GM21737 (cell line): ENCODE results near the gene OXSR1.
"Not testable (repeated sequence)": the region's sequence is repeated elsewhere in the genome, so short reads cannot be mapped to it uniquely, and the experiment has no call there.

Source experiments
- ATAC-seq: cut with Tn5 transposase; IDR thresholded peaks from one replicate; pipeline ENCODE4 v1.9.1; 2021; ENCODE audit warnings: mild to moderate bottlenecking, moderate library complexity; ENCODE audit not compliant: unreplicated experiment

Gene OXSR1

DNA sequence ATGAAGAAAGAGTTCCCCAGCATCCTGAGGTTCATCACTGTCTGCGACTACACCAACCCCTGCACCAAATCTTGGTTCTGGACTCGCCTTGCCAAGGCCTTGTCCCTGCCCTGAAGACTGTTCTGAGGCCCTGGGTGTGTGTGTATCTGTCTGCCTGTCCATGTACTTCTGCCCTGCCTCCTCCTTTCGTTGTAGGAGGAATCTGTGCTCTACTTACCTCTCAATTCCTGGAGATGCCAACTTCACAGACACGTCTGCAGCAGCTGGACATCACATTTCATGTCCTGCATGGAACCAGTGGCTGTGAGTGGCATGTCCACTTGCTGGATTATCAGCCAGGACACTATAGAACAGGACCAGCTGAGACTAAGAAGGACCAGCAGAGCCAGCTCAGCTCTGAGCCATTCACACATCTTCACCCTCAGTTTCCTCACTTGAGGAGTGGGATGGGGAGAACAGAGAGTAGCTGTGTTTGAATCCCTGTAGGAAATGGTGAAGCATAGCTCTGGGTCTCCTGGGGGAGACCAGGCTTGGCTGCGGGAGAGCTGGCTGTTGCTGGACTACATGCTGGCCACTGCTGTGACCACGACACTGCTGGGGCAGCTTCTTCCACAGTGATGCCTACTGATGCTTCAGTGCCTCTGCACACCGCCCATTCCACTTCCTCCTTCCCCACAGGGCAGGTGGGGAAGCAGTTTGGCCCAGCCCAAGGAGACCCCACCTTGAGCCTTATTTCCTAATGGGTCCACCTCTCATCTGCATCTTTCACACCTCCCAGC lies 24.0 kb upstream of the OXSR1 start:
- no peak for ATAC-seq

- no peak for ATAC-seq
Observed at GRCh38 chr3:38141952-38142273, 23.4 kb upstream of the OXSR1 start.

DNA sequence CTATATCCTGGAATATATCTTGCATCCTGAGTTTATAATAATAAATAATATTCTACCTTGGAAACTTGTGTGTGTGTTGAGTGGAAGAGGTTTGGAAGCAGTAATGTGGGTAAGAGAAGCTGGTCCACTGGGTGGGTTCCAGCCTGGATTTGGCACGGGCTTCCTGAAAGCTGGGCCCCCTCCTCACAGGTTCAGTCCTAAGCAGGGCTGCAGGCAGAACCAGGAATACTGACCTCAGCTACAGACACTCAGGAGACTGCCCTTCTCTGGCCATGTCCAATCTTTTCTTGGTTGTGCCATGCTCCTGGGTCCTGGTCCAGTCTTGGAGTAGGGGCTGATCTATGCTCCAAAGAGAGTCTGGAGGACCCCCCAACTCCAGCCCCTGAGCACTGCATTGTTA lies 22.4 kb upstream of the OXSR1 start:
- ATAC-seq, result no peak

GRCh38 chr3:38143511-38143910 lies 21.8 kb upstream of the OXSR1 start:
- ATAC-seq, result no peak

DNA sequence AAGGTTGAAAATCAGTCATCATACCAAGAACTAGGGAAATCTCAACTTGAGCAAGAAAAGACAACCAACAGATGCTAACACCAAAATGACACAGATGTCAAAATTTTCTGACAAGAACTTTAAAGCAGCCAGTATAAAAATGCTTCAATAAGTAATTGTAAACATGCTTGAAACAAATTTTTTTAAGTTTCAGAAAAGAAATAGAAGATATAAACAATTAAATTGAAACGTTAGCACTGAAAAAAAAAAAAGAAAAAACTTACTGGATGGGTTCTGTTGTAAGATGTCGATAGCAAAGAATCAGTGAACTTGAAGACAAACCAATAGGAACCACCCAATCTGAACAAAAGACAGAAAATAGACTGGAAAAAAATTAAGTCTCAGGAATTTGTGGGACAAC lies 18.8 kb upstream of the OXSR1 start:
- no peak for ATAC-seq

DNA sequence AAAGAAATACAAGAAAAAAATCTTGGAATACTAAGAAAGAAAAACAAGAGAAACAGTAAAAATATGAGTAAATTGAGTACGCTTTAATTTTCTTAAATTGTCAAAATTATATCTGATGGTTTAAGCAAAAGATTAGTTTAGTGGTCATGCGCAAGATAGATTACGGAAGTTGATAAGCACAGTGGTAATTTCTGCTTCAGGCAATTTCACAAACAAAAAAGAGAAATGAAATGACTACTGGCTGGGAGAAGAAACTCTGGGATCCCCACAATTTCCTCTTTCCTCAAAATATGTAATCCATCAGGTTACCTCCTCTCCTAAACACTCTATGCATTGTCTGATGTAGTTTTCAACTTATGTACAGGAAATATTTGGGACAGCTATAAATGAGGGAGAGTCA lies 17.9 kb upstream of the OXSR1 start:
- ATAC-seq, result no peak

- ATAC-seq, result no peak
Observed at GRCh38 chr3:38148311-38148882, 16.9 kb upstream of the OXSR1 start.

- no peak for ATAC-seq
Observed at GRCh38 chr3:38149708-38150107, 15.6 kb upstream of the OXSR1 start.

DNA sequence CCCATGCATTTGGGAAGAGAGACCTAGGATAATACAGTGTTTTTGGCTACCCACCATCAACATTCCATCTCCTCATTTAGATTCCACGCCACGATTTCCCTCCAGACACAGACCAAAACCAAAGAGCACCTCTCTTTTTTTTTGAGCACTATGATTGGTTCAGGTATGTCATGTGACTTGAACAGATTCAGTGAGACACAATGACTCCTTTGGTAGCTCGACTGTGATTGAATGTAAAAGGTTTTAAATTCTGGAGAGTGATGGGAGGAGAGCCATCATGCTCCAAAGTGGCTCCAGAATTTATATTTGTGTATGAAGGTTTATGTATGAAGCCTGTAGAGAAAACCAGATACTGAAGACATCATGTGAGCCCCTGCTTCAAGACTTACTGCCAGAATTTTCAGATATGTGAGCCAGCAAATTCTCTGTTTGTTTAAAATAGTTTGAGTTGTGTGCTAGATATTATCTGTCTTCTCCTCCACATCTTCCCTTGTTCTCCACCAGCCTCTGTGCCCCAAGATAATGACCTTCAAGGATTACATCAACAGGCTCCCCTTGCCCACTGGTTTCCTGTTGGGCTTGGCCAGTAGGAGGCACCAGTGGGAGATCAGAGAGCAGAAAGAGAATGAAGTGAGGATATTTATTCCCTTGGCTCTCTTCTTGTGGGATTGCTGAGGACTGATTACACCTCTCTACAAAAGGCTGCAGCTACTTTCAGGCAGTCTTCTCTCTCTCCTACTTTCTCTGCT lies 14.4 kb upstream of the OXSR1 start:
- no peak for ATAC-seq

GRCh38 chr3:38151667-38152265 lies 13.6 kb upstream of the OXSR1 start:
- no peak for ATAC-seq

DNA sequence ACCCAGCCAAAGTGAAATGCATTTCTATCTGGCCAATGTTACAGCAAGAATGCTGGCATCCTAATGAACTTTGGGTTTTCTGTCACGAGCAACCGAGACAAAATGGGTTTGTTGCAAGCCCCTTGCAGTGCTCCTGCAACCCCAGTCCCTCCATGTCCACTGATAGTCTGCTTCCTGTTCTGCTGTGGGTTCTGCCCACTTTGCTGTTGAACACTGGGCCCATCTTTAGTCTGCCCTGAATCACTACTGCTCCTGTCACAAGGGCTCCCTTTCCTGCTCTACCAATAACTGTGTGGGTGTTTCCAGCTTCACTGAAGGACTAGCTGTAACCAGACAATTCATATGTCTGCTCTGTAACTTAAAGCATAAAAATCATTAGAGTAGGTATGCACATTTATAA lies 12.7 kb upstream of the OXSR1 start:
- ATAC-seq, result no peak

DNA sequence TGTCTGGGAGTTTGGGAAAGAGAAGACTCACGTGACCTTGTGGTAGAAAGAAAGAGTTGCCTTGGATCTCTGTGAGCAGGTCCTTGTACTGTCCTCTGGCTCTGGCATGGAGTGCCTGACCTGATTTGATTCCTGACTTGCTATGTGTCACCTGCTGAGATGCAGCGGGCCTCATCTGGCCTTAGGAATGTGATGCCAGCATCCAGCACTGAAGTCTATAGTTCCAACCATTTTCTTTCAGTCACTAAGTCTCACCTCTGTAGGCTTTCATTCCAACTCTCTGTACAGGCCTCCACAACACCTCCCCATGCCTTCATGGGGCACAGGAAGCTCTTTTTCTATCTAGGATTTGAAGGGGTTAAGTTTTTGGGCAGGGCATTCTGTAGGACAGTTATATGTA lies 12.1 kb upstream of the OXSR1 start:
- ATAC-seq, result no peak

DNA sequence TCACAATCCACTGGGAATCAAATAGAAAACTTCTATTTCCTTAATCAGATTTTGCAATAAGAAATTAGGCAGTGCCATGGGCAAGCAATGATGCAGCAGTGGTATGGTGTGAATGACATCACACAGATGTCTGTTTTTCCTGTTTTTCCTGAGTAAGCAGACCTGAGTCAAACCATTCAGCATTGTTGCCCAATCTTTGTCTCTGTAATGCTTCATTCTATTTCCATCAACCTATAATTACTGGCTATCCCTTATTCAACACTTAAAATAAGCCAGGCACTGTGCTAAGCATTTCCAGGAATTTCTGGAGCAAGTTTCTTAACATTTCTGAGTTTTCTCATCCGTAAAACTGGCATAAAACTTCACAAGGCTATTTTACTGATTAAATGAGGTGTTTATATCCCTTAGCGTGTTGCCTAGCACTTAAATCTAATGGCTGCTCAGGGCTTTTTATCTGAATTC lies 11.3 kb upstream of the OXSR1 start:
- no peak for ATAC-seq

- ATAC-seq, result no peak
Observed at GRCh38 chr3:38154625-38155255, 10.6 kb upstream of the OXSR1 start.

- ATAC-seq, result no peak
Observed at GRCh38 chr3:38155825-38156224, 9.5 kb upstream of the OXSR1 start.

GRCh38 chr3:38157117-38157516 lies 8.2 kb upstream of the OXSR1 start:
- no peak for ATAC-seq

DNA sequence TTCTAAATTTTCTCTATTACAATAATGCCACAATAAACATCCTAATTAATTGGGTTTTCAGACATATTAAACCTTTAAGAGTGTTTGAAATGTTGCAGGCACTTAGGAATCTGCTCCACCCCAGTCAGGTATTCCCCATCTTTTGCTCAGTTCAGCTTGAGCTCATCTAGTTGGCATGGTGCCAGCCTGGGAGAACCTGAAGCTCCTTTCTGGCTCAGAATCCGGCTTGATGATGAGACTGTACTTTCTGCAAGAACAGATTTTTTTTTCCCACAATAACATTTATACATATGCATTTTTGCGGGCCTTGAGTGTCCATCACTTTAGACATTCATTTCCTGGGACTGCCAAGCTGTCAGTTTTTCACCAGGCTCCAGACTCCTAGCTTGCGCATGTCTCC lies 7.7 kb upstream of the OXSR1 start:
- ATAC-seq, result no peak

GRCh38 chr3:38158472-38158871 lies 6.9 kb upstream of the OXSR1 start:
- ATAC-seq, result no peak

GRCh38 chr3:38160704-38161103 lies 4.6 kb upstream of the OXSR1 start:
- ATAC-seq, result not testable (repeated sequence)

- no peak for ATAC-seq
Observed at GRCh38 chr3:38163117-38163840, 2.1 kb upstream of the OXSR1 start.
